Measurements from ENCODE around the gene IL1R1. TPM values are rescaled to one million over a fixed set of nuclear protein-coding genes. Genes with fewer than 3 reads are reported as not detected.

Gene IL1R1
- polyA plus RNA-seq, 10 donors: 8.8 to 14.8 (median 12.2) TPM

DNA sequence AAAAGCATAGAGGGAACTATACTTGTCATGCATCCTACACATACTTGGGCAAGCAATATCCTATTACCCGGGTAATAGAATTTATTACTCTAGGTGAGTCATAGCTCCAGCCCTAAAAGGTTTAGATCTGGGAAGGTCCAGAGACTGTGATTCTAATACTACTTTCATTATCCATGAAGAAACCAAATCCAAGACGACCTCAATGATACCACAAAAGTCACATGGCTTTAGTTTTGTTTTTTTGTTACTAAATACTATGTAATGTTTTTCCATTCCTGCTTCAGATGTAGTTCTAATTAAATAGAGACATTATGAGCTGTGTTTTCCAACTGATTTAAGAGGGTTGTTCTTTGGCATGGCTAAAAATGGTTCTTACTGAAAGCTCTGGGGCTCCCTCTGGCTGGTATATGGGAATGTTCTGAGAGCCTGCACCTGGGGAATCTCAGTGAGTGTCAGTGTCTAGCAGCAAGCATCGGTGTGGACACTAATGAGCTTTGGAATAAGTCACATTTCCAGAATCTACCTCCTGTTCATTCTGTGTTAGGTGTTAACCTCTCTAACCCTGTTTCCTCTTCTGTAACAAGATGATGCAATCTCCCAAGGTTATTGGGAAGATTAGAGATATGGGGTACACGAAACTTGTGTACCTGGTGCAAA, 23.8 kb downstream of the IL1R1 start:
- peak in 2 of 3 donors; percentile 36 to 52 for DNase-seq

DNA sequence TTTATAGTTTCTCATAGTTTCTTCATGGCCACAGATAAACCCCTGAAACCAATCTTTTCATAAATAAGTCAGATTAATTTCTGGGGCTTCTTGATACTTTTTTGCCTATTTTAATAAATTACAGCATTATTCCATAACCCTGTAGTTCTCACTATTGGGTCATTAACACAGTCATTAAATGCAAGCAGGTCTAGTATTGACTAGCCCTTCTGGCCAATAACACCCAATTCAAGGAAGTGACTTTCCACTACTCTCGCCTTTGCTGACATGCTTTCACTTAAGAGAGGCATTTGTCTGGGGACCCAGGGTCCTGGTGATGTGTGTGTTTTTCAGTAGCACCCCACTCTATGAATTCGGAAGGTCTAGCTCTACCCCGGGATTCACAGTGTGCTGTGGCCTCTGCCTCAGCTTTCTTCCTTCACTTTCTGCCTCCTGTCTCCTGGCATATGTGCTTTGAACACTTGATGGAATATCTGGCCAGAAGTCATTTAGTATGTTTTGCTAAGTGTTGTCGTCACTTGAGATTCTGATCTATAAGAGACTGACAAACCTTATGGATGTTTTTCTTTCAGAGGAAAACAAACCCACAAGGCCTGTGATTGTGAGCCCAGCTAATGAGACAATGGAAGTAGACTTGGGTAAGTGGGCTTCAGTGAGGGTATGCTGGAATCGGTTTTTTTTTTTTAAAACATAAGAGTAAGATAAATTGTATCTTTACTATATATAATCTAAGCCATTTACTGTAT, 25.7 kb downstream of the IL1R1 start:
- no peak for DNase-seq

DNA sequence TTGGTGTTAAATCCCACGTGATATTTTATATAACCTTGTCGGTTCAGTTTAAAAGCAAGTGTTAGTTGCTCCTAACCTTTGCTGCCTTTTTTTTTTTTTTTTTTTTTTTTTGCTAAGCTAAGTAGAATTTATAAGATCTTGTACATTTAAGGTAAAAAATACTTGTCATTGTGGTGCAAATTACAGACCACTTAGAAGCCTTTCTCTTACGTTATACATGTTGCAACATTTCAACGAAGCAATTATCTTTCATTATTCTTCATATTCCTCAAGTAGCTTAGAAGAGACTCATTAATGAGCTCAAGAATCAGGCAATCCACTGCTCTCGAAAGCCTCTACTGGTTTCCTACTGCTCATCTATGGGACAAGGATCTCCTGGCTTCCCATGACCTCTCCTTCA, 29.4 kb downstream of the IL1R1 start:
- DNase-seq: no peak

- DNase-seq: no peak
Observed at GRCh38 chr2:102172745-102173144, 30.2 kb downstream of the IL1R1 start.

- no peak for DNase-seq
Observed at GRCh38 chr2:102176172-102176571, 33.6 kb downstream of the IL1R1 start.

DNA sequence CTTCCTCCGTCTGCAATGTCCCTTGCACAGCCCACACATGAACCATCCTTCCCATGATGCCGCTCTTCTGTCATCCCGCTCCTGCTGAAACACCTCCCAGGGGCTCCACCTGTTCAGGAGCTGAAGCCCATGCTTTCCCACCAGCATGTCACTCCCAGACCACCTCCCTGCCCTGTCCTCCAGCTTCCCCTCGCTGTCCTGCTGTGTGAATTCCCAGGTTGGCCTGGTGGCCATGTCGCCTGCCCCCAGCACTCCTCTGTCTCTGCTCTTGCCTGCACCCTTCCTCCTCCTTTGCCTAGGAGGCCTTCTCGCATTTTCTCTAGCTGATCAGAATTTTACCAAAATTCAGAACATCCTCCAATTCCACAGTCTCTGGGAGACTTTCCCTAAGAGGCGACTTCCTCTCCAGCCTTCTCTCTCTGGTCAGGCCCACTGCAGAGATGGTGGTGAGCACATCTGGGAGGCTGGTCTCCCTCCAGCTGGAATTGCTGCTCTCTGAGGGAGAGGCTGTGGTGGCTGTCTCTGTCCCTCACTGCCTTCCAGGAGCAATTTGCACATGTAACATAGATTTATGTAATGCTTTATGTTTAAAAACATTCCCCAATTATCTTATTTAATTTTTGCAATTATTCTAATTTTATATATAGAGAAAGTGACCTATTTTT, 35.4 kb downstream of the IL1R1 start:
- no peak for DNase-seq

GRCh38 chr2:102179061-102179460, 36.5 kb downstream of the IL1R1 start:
- no peak for DNase-seq

- no peak for DNase-seq
Observed at GRCh38 chr2:102179788-102180686, 37.5 kb downstream of the IL1R1 start.

DNA sequence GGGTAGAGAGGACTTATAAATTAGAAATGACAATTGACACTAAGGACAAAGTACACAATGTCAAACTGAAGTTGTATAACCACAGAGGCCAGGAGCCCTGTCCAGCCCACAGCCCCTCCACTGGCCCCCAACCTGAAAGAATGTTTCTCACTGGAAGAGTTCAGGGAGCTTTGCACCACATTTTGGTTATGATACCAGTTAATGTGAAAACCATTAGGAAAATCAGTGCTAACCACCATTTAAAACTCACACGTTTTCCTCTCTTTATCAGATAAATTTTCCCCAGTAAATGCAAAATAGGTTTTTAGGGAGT, 38.1 kb downstream of the IL1R1 start:
- DNase-seq: no peak

DNA sequence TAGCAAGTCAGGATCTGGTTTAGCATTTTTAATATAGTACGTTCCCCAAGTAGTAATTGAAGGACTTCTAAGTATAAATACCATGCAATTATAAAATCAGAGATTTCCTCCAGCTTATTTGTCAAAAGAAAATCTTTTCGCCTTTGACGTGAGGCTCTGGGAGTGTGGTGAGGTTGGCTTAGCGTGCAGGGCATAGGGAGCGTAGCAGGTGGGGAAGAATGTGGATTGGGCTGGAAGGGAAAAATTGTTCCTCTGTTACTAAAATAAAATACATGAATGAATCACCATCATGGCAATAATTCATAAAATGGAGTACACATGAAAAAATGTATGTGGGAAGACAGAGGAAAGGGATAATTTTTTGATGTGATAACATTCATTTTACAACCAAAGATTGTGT, 38.8 kb downstream of the IL1R1 start:
- DNase-seq: no peak

- peak in 1 of 3 donors; percentile 28 for DNase-seq
Observed at GRCh38 chr2:102181919-102182635, 39.5 kb downstream of the IL1R1 start.

DNA sequence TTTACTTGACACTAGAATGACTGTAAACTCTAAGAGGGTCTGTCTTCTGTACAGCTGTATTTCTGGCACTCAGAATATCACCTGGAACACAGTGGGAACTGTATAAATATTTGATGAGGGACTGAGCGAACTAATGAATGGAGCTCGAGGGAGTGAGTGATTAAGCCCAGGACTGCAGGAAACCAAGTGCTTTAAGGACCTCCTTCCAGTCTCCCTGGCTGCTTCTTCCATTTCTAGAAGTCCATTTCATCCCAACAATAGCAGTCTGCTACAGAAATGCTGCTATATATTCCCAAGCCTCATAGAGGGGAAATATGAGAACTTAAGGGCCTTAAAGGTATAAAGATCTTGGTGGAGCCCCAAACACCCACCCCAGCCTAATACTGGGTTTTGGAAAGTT, 41.5 kb downstream of the IL1R1 start:
- no peak for DNase-seq

- no peak for DNase-seq
Observed at GRCh38 chr2:102184568-102184967, 42.0 kb downstream of the IL1R1 start.

GRCh38 chr2:102185347-102185746, 42.8 kb downstream of the IL1R1 start:
- DNase-seq: peak in 1 of 3 donors; percentile 15

DNA sequence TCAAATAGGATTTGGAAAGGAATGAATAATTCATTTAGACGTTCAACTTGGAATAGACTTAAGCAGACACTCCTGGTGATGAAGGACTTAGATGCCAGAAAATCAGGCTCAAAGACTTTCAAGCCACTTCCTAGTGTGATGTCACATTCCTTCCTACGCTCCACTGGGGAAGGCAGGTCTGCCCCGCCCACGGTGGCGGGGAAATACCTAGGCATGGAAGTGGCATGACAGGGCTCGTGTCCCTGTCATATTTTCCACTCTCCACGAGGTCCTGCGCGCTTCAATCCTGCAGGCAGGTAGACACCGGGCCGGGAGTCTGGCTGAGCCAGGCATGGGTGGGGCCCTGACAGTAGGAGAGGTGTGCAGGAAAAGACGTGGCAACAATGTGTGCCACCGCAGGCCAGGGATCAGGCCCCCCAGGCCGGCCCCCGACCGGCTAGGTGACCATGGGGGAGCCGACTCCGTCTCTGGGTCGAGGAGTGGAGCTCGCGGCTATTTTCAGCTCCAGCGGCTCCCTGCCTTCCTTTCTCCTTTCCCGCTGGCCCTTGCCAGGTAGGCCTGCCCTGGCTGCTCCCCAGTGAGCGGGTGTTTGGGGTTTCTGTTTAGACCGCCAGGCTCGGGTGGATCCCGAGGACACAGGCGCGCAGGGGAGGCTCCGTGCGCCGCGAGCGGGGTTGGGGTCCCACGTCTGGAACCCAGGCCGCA, 44.4 kb downstream of the IL1R1 start, which contains the start of gene IL1RL2:
TSS of gene IL1RL2 (plus strand) at position 233 of the 705 bp plus-strand sequence. CDS start 845 bp downstream, outside the sequence.
- no peak for DNase-seq

DNA sequence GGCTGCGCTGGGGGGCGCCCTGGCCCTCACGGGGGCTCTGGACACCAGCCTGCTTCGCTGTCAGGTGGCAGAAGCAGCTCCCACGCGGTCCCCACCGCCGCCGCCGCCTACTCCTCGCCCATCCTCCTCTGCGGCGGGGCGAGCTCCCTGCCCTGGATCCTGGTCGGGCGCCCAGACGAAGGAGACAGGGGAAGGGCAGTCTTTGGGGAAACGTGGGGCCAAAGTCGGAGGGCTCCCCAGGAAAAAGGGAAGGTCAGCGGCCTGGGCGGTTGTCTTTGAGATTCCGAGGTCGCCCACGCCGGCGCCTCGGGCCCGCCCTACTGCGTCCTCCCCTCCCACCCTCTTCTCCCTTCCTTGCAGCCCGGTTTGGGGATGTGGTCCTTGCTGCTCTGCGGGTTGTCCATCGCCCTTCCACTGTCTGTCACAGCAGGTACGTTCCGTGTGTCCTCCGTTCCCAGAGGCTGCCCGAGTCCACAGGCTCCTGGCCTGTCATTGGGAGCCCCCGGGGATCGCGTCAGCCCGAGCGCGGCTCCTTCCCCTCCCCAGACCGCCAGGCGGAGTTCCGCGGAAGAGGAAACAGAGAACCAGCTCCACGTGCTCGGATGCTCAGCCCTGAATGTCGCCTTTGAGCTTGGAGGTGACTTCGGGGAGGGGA, 45.1 kb downstream of the IL1R1 start:
- DNase-seq: peak in 2 of 3 donors; percentile 53 to 82

GRCh38 chr2:102190430-102191107, 48.0 kb downstream of the IL1R1 start:
- no peak for DNase-seq

DNA sequence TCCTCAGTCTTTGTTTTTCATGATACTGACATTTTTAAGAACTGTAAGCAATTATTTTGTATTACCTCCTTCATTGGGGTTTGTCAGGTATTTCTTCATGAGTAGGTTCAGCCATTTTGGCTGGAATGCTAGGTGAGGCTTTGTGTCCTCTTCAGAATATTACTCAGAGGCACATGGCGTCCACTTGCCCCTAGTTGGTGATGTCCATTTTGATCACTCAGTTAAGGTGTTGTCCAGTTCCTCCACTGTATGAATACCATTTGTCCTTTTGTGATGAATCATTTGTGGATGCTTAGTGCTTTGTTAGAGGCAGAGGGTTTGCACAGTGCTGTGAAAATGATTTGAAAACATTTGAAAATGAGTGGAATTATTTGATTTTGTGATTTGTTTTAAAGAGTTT, 49.0 kb downstream of the IL1R1 start:
- DNase-seq: no peak

- no peak for DNase-seq
Observed at GRCh38 chr2:102193074-102193473, 50.5 kb downstream of the IL1R1 start.
